Ishikawa (cell line): ENCODE measurements around the gene LRBA.

Experiments used
- CEBPB ChIP-seq: IDR thresholded peaks from 2 replicates; pipeline ENCODE4 v1.6.1; 2012
- CREB1 ChIP-seq: IDR thresholded peaks from 2 replicates; pipeline ENCODE4 v1.6.1; 2012; ENCODE audit warnings: low read depth
- EGR1 ChIP-seq: IDR thresholded peaks from 2 replicates; pipeline ENCODE4 v1.6.1; 2012
- EP300 ChIP-seq: IDR thresholded peaks from 2 replicates; pipeline ENCODE4 v1.6.1; 2012; ENCODE audit warnings: borderline replicate concordance
- FOXM1 ChIP-seq: IDR thresholded peaks from 2 replicates; pipeline ENCODE4 v1.6.1; 2012; ENCODE audit warnings: low read depth, borderline replicate concordance
- NFIC ChIP-seq: IDR thresholded peaks from 2 replicates; pipeline ENCODE4 v1.6.1; 2012
- RAD21 ChIP-seq: IDR thresholded peaks from 2 replicates; pipeline ENCODE4 v1.6.1; 2012; ENCODE audit warnings: low read depth
- REST ChIP-seq: IDR thresholded peaks from 2 replicates; pipeline ENCODE4 v1.6.1; 2012; ENCODE audit warnings: low read depth, mild to moderate bottlenecking
- TAF1 ChIP-seq: IDR thresholded peaks from 2 replicates; pipeline ENCODE4 v1.6.1; 2012; ENCODE audit warnings: low read depth, mild to moderate bottlenecking
- TCF12 ChIP-seq: IDR thresholded peaks from 2 replicates; pipeline ENCODE4 v1.6.1; 2012; ENCODE audit warnings: low read depth
- TEAD4 ChIP-seq: IDR thresholded peaks from 2 replicates; pipeline ENCODE4 v1.6.1; 2012
- USF1 ChIP-seq: IDR thresholded peaks from 2 replicates; pipeline ENCODE4 v1.6.1; 2012
- YY1 ChIP-seq: IDR thresholded peaks from 2 replicates; pipeline ENCODE4 v1.6.1; 2012; ENCODE audit warnings: low read depth
- ZBTB7A ChIP-seq: IDR thresholded peaks from 2 replicates; pipeline ENCODE4 v1.6.1; 2012; ENCODE audit warnings: low read depth
- TF ChIP-seq, protein P1 (sequence below): IDR thresholded peaks from 2 replicates; pipeline ENCODE4 v1.6.1; 2012

Gene LRBA

GRCh38 chr4:150367326-150367725, 647.8 kb downstream of the LRBA start:
- TF ChIP-seq CREB1 (no peak), ZBTB7A (no peak), CEBPB (no peak), TAF1 (no peak), REST (no peak), TCF12 (no peak), NFIC (no peak), RAD21 (no peak)

- TF ChIP-seq YY1 (no peak), TAF1 (no peak), EGR1 (no peak)
Observed at GRCh38 chr4:150366487-150366999, 648.5 kb downstream of the LRBA start.

DNA sequence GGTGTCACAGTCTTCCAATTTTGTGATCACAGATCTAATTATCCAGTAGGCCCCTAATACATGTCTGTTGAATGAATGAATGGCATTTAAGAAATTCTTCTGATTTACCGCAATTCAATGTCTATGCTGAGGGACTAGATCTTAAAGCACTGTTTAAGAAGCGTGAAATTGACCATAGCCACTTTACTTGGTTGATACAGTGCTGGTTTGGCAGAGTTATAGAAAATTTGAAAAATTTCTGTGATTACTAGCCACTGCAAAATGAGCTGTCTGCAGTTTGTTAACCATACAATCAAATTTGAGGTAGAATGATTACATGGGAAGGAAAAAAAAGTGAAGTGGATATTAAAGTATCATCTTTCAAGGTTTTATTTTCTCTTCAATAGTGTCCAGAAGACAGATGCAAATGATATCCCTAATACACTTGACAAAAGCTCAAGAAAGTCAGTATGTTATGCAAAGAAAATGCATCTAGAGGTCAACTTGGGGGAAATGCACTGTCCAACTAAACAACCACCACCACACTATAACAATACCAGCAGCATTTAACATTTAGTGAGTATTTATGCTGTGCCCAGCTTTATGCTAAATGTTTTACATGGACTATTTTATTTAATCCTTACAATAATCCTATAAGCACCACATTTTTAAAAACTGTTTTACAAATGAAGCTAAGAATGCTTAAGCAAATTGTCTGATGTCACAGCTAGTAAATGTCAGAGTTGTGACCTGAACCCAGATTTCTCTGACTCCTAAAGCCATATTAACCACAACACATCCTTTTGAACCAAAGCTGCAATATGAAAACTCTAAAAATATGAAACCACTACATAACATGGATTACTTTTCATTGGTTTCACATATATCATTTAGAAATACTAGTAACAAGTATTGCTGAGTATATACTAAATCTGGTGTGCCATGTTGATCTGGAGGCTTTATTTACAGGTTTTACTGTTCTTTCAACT, 651.1 kb downstream of the LRBA start:
- no peak for TF ChIP-seq EGR1
- TF ChIP-seq EP300: no peak
- no peak for TF ChIP-seq CREB1
- TF ChIP-seq RAD21: no peak
- TF ChIP-seq CEBPB: no peak
- no peak for TF ChIP-seq TAF1
- TF ChIP-seq TCF12: no peak
- TF ChIP-seq NFIC: no peak
- TF ChIP-seq YY1: no peak
- no peak for TF ChIP-seq ZBTB7A
- no peak for TF ChIP-seq USF1
- TF ChIP-seq, protein P1, sequence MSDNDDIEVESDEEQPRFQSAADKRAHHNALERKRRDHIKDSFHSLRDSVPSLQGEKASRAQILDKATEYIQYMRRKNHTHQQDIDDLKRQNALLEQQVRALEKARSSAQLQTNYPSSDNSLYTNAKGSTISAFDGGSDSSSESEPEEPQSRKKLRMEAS: no peak
- TF ChIP-seq FOXM1: no peak
- no peak for TF ChIP-seq REST

DNA sequence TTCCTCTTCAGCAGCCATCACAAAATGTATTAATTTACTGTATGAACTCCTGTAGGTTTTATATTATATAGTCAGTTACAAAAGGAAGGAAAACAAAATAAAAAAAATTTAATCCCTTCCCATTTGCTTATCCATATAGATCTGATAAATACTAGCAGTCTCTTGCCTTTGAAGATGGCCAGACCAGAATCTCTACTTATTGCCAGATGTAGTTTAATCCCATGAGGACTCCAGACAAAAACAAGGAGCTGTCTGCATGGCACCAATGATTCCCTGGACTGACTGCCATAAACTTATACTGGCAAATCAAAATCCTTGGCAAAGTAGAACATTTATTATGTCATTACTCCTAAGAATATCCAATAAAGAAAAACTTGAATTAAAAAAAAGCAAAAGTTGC, 656.4 kb downstream of the LRBA start:
- TF ChIP-seq EGR1 (no peak), RAD21 (no peak), YY1 (no peak), USF1 (no peak), NFIC (no peak), TCF12 (no peak), TEAD4 (no peak), TAF1 (no peak)
- TF ChIP-seq, protein P1: no peak

DNA sequence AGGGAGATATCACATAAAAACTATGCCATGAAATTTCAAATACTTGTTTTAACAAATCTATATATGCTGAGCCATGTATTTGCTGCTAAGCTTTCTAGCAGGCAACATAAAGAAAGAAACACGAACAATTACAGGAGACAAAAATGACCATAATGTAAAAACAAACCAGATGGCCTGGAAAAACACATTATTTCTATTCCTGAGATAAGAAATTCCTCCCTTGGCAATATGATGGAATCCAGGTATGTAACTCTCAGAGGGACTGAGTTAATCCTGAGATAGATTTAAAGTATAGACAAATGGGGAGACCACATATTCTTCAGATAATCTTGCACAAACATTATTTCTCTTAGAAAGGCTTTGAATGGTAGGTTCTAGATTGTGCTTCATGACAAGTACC, 657.3 kb downstream of the LRBA start:
- TF ChIP-seq EGR1 (no peak), FOXM1 (no peak), TAF1 (no peak), CEBPB (no peak), USF1 (no peak)
- TF ChIP-seq, protein P1: no peak

- TF ChIP-seq TAF1 (no peak), ZBTB7A (no peak), EP300 (no peak)
- TF ChIP-seq, protein P1: no peak
Observed at GRCh38 chr4:150355858-150356455, 659.1 kb downstream of the LRBA start.
